ENCODE measurements around the gene FRS2.

FRS2 gene

GRCh38 chr12:69467366-69467765, 2.8 kb upstream of the FRS2 start:
- Histone ChIP-seq H3K9me3 (ENCODE audit: control insufficient read depth, insufficient read depth, low read length) (no peaks in the 10 kb centered on the region), H3K4me3 (ENCODE audit: low read depth, low read length) (no peak overlapping the region)

DNA sequence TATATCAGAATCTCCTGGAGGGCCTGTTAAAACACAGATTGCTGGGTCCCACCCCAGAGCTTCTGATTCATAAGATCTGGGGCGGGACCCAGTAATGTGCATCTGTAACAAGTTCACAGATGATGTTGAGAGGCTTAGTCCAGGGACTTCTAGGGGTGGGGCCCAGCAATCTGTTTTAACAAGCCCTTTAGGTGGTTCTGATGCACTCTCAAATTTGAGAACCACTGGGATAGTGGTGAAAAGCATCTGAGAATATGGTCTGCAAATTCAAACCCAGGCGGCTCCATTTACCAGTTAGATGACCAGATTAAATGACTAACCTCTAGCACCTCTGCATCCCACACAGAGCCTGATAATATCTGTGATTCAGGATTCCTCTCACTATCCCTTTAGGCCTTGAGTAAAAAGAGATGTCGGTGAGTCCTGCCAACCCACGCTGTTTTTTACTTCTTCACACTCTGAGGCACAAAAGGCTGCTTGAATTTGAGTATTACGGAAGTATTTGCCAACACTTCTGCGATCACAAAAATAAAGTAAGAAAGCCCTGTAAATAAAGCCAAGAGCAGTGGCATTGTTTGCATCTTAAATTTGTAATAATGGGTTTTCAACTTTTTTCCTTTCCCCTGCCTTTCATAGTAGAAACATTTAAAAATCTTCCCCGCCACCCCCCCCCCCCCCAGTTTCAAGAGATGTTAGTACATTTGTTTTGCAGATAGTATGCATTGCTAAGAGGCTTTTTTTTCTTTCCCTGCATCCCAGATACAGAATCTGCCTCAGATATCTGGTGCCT, 1.8 kb upstream of the FRS2 start:
- Histone ChIP-seq H3K27ac (ENCODE audit: low read depth, low read length) (peak overlapping the region; percentile 71), H3K9ac (ENCODE audit: low read depth, low read length) (no peak overlapping the region; the same call in 1 of the 2 replicates), H3K9me3 (ENCODE audit: control insufficient read depth, insufficient read depth, low read length) (no peaks in the 10 kb centered on the region), H3K36me3 (ENCODE audit: control insufficient read depth, insufficient read depth, low read length) (no peaks in the 10 kb centered on the region), H3K4me3 (ENCODE audit: low read depth, low read length) (no peak overlapping the region), H3K27me3 (ENCODE audit: control insufficient read depth, insufficient read depth, low read length) (no peaks in the 10 kb centered on the region), H3K4me1 (ENCODE audit: control insufficient read depth, insufficient read depth, low read length) (peaks cover 39% of the 10 kb centered on the region)

More at GRCh38 chr12:69467366-69467765, 2.8 kb upstream of the FRS2 start:
- peak overlapping the region; percentile 77 for H3K27ac ChIP-seq (ENCODE audit: low read depth, low read length)
- no peak overlapping the region for H3K9ac ChIP-seq (ENCODE audit: low read depth, low read length)
- no peaks in the 10 kb centered on the region for H3K36me3 ChIP-seq (ENCODE audit: control insufficient read depth, insufficient read depth, low read length)
- no peaks in the 10 kb centered on the region for H3K27me3 ChIP-seq (ENCODE audit: control insufficient read depth, insufficient read depth, low read length)
- H3K4me1 ChIP-seq (ENCODE audit: control insufficient read depth, insufficient read depth, low read length): peaks cover 33% of the 10 kb centered on the region

GRCh38 chr12:69469854-69470188, 367 bp upstream of the FRS2 start:
- peak overlapping the region; percentile 98 for H3K27ac ChIP-seq (ENCODE audit: low read depth, low read length)
- peaks cover 51% of the 10 kb centered on the region for H3K4me1 ChIP-seq (ENCODE audit: control insufficient read depth, insufficient read depth, low read length)
- H3K27me3 ChIP-seq (ENCODE audit: control insufficient read depth, insufficient read depth, low read length): no peaks in the 10 kb centered on the region

DNA sequence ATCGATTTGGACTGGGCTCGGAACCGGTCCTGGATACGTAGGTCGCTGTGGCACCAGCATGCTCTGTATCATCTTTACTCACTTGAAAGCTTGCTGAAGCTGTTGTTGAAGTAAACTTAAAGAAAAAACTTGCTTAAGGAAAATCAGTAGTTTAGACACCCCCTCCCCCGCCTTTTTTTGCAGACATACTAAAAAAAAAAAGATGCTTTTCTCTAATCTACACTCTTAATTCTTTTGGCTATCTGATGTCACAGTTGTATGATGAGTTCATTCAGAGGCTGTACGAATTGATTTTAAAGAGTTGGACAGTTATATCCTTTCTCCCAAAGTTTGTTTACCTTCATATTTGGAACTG, 865 bp downstream of the FRS2 start:
- Histone ChIP-seq H3K9me3 (ENCODE audit: control insufficient read depth, insufficient read depth, low read length) (no peaks in the 10 kb centered on the region), H3K4me1 (ENCODE audit: control insufficient read depth, insufficient read depth, low read length) (peaks cover 63% of the 10 kb centered on the region), H3K9ac (ENCODE audit: low read depth, low read length) (peak overlapping the region; percentile 90; the same call in 1 of the 2 replicates), H3K27ac (ENCODE audit: low read depth, low read length) (peak overlapping the region; percentile 98), H3K4me3 (ENCODE audit: low read depth, low read length) (peak overlapping the region; percentile 96), H3K36me3 (ENCODE audit: control insufficient read depth, insufficient read depth, low read length) (no peaks in the 10 kb centered on the region), H3K27me3 (ENCODE audit: control insufficient read depth, insufficient read depth, low read length) (no peaks in the 10 kb centered on the region)

More at GRCh38 chr12:69469854-69470188, 367 bp upstream of the FRS2 start:
- H3K9me3 ChIP-seq (ENCODE audit: control insufficient read depth, insufficient read depth, low read length): no peaks in the 10 kb centered on the region
- H3K4me3 ChIP-seq (ENCODE audit: low read depth, low read length): peak overlapping the region; percentile 96
- no peaks in the 10 kb centered on the region for H3K36me3 ChIP-seq (ENCODE audit: control insufficient read depth, insufficient read depth, low read length)
- no peak overlapping the region for H3K9ac ChIP-seq (ENCODE audit: low read depth, low read length)

- H3K4me1 ChIP-seq (ENCODE audit: control insufficient read depth, insufficient read depth, low read length): peaks cover 59% of the 10 kb centered on the region
- no peaks in the 10 kb centered on the region for H3K27me3 ChIP-seq (ENCODE audit: control insufficient read depth, insufficient read depth, low read length)
- H3K9me3 ChIP-seq (ENCODE audit: control insufficient read depth, insufficient read depth, low read length): no peaks in the 10 kb centered on the region
- H3K9ac ChIP-seq (ENCODE audit: low read depth, low read length): no peak overlapping the region
- no peaks in the 10 kb centered on the region for H3K36me3 ChIP-seq (ENCODE audit: control insufficient read depth, insufficient read depth, low read length)
- no peak overlapping the region for H3K27ac ChIP-seq (ENCODE audit: low read depth, low read length)
- peak overlapping the region; percentile 96 for H3K4me3 ChIP-seq (ENCODE audit: low read depth, low read length)
These were observed 1.6 kb downstream of the FRS2 start for GRCh38 chr12:69471667-69472385.

DNA sequence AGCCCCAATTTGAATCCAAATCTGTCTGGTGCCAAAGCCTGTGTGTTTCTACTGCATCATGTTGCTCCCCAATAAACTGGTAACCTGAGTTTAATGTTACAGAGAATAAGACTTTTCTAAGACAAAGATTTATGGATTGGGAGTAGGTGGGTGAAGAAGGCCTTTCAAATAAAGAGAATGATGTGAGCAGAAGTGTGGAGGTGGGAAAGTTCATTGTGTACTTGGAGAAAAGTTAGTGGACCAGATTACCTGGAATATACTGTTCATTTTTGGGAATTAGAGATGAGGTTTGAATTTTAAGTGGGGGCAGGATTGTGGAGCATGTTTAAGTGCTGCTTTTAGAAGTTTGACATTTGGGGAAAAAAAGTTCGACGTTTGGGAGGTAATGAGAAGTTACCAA, 3.1 kb downstream of the FRS2 start:
- H3K27ac ChIP-seq (ENCODE audit: low read depth, low read length): no peak overlapping the region
- H3K36me3 ChIP-seq (ENCODE audit: control insufficient read depth, insufficient read depth, low read length): no peaks in the 10 kb centered on the region
- H3K9me3 ChIP-seq (ENCODE audit: control insufficient read depth, insufficient read depth, low read length): no peaks in the 10 kb centered on the region
- H3K27me3 ChIP-seq (ENCODE audit: control insufficient read depth, insufficient read depth, low read length): no peaks in the 10 kb centered on the region
- H3K9ac ChIP-seq (ENCODE audit: low read depth, low read length): no peak overlapping the region
- H3K4me1 ChIP-seq (ENCODE audit: control insufficient read depth, insufficient read depth, low read length): peaks cover 45% of the 10 kb centered on the region
- no peak overlapping the region for H3K4me3 ChIP-seq (ENCODE audit: low read depth, low read length)

- Histone ChIP-seq H3K4me1 (ENCODE audit: control insufficient read depth, insufficient read depth, low read length) (peaks cover 41% of the 10 kb centered on the region), H3K27ac (ENCODE audit: low read depth, low read length) (peak overlapping the region; percentile 14), H3K9ac (ENCODE audit: low read depth, low read length) (no peak overlapping the region), H3K9me3 (ENCODE audit: control insufficient read depth, insufficient read depth, low read length) (no peaks in the 10 kb centered on the region), H3K36me3 (ENCODE audit: control insufficient read depth, insufficient read depth, low read length) (no peaks in the 10 kb centered on the region), H3K27me3 (ENCODE audit: control insufficient read depth, insufficient read depth, low read length) (no peaks in the 10 kb centered on the region), H3K4me3 (ENCODE audit: low read depth, low read length) (no peak overlapping the region)
These were observed 4.3 kb downstream of the FRS2 start for GRCh38 chr12:69474456-69474855.

GRCh38 chr12:69475237-69475975, 5.2 kb downstream of the FRS2 start:
- Histone ChIP-seq H3K27me3 (ENCODE audit: control insufficient read depth, insufficient read depth, low read length) (no peaks in the 10 kb centered on the region), H3K9me3 (ENCODE audit: control insufficient read depth, insufficient read depth, low read length) (no peaks in the 10 kb centered on the region), H3K9ac (ENCODE audit: low read depth, low read length) (no peak overlapping the region), H3K36me3 (ENCODE audit: control insufficient read depth, insufficient read depth, low read length) (no peaks in the 10 kb centered on the region), H3K4me1 (ENCODE audit: control insufficient read depth, insufficient read depth, low read length) (peaks cover 37% of the 10 kb centered on the region), H3K4me3 (ENCODE audit: low read depth, low read length) (no peak overlapping the region), H3K27ac (ENCODE audit: low read depth, low read length) (peak overlapping the region; percentile 46)

GRCh38 chr12:69476276-69477017, 6.3 kb downstream of the FRS2 start:
- Histone ChIP-seq H3K4me3 (ENCODE audit: low read depth, low read length) (no peak overlapping the region), H3K36me3 (ENCODE audit: control insufficient read depth, insufficient read depth, low read length) (no peaks in the 10 kb centered on the region), H3K9ac (ENCODE audit: low read depth, low read length) (no peak overlapping the region)

GRCh38 chr12:69479675-69480074, 9.5 kb downstream of the FRS2 start:
- Histone ChIP-seq H3K27ac (ENCODE audit: low read depth, low read length) (no peak overlapping the region), H3K4me1 (ENCODE audit: control insufficient read depth, insufficient read depth, low read length) (peaks cover 28% of the 10 kb centered on the region), H3K27me3 (ENCODE audit: control insufficient read depth, insufficient read depth, low read length) (no peaks in the 10 kb centered on the region), H3K9me3 (ENCODE audit: control insufficient read depth, insufficient read depth, low read length) (no peaks in the 10 kb centered on the region), H3K36me3 (ENCODE audit: control insufficient read depth, insufficient read depth, low read length) (no peaks in the 10 kb centered on the region), H3K9ac (ENCODE audit: low read depth, low read length) (no peak overlapping the region), H3K4me3 (ENCODE audit: low read depth, low read length) (no peak overlapping the region)

More at GRCh38 chr12:69476276-69477017, 6.3 kb downstream of the FRS2 start:
- Histone ChIP-seq H3K9me3 (ENCODE audit: control insufficient read depth, insufficient read depth, low read length) (no peaks in the 10 kb centered on the region), H3K27ac (ENCODE audit: low read depth, low read length) (peak overlapping the region; percentile 48), H3K4me1 (ENCODE audit: control insufficient read depth, insufficient read depth, low read length) (peaks cover 37% of the 10 kb centered on the region), H3K27me3 (ENCODE audit: control insufficient read depth, insufficient read depth, low read length) (no peaks in the 10 kb centered on the region)

All from HUES48 (cell line).